SKM-1 treated with dmso at 0.1 percent for 144 hours (cell line): ENCODE measurements around the gene GALM.
"Not testable (repeated sequence)": the region's sequence is repeated elsewhere in the genome, so short reads cannot be mapped to it uniquely, and the experiment has no call there.

Experiments
- DNase-seq: peaks from one replicate; lab custom pipeline; 2025; ENCODE audit not compliant: unreplicated experiment; lab: John Stamatoyannopoulos, UW

Gene GALM

GRCh38 chr2:38755891-38756290, 90.0 kb downstream of the GALM start:
- DNase-seq = not testable (repeated sequence)

GRCh38 chr2:38763228-38763627, 97.3 kb downstream of the GALM start:
- DNase-seq = no peak

GRCh38 chr2:38763728-38764127, 97.8 kb downstream of the GALM start:
- DNase-seq = no peak

- no peak for DNase-seq
Measured at GRCh38 chr2:38765149-38765548, 99.2 kb downstream of the GALM start.

- DNase-seq = no peak
Measured at GRCh38 chr2:38765551-38765950, 99.6 kb downstream of the GALM start.

GRCh38 chr2:38771632-38772031, 105.7 kb downstream of the GALM start:
- DNase-seq = no peak

GRCh38 chr2:38775097-38775920, 109.4 kb downstream of the GALM start:
- DNase-seq = no peak

- no peak for DNase-seq
Measured at GRCh38 chr2:38775921-38776225, 110.0 kb downstream of the GALM start.

- no peak for DNase-seq
Measured at GRCh38 chr2:38776531-38776930, 110.6 kb downstream of the GALM start.

GRCh38 chr2:38778687-38779082, 112.8 kb downstream of the GALM start:
- no peak for DNase-seq

- DNase-seq = no peak
Measured at GRCh38 chr2:38783586-38783985, 117.7 kb downstream of the GALM start.
